Measurements from ENCODE around the gene LY86. TPM values are rescaled to one million over a fixed set of nuclear protein-coding genes. Genes with fewer than 3 reads are reported as not detected.
A peak's percentile ranks its signal among the peaks of the same experiment; 100 is the strongest.

LY86 gene
- total RNA-seq, 1 experiment from 2014 or later: not detected

GRCh38 chr6:6556738-6557503 lies 31.6 kb upstream of the LY86 start:
- POLR2A ChIA-PET: no interaction called here
- ATAC-seq (peak; percentile 95), DNase-seq (ENCODE audit: low spot score) (peak; percentile 71)
- H3K27ac Mint-ChIP-seq: no peak overlapping the region
- H3K4me1 Mint-ChIP-seq: peaks cover 8% of the 10 kb centered on the region
- CTCF ChIA-PET: interaction anchor here (0.6 to 1.9 kb wide), 8 partner anchors 10 to 610 kb away, joined by 3 to 28 read pairs (median 4); no protein-coding TSS in a partner anchor
- no peaks in the 10 kb centered on the region; the same call in 1 of the 2 replicates for H3K27me3 Mint-ChIP-seq (ENCODE audit: low read depth)
- H3K9me3 Mint-ChIP-seq: no peaks in the 10 kb centered on the region
- H3K36me3 Mint-ChIP-seq: no peaks in the 10 kb centered on the region
- no peak overlapping the region for H3K4me3 Mint-ChIP-seq
- TF ChIP-seq GABPB1 (CRISPR knock-in tag; IDR thresholded peaks at IDR 0.05) (0 out of 2 replicates have a peak, but pooled peaks have one; percentile 10), HMGA2 (CRISPR knock-in tag; IDR thresholded peaks at IDR 0.05) (no peak), ATF6 (CRISPR knock-in tag; IDR thresholded peaks at IDR 0.05) (no peak), CDX4 (CRISPR knock-in tag; IDR thresholded peaks at IDR 0.05; ENCODE audit: borderline replicate concordance) (no peak), CTCF (IDR thresholded peaks at IDR 0.05) (peak; percentile 66)

- Mint-ChIP-seq H3K27me3 (ENCODE audit: low read depth) (no peaks in the 10 kb centered on the region; the same call in 1 of the 2 replicates), H3K4me3 (no peak overlapping the region), H3K9me3 (peaks cover 5% of the 10 kb centered on the region), H3K4me1 (peaks cover 8% of the 10 kb centered on the region), H3K36me3 (0 out of 2 replicates have a peak, but pooled peaks cover 3% of the 10 kb centered on the region), H3K27ac (no peak overlapping the region)
- TF ChIP-seq CBFB (CRISPR knock-in tag; IDR thresholded peaks at IDR 0.05; ENCODE audit: low read depth) (no peak), ATF3 (CRISPR knock-in tag; conservative IDR thresholded peaks at IDR 0.05) (no peak), ZNF232 (CRISPR knock-in tag; IDR thresholded peaks at IDR 0.05) (no peak), ZNF512 (CRISPR knock-in tag; IDR thresholded peaks at IDR 0.05; ENCODE audit: borderline replicate concordance) (no peak), PREB (CRISPR knock-in tag; IDR thresholded peaks at IDR 0.05; ENCODE audit: borderline replicate concordance) (no peak), ETV6 (CRISPR knock-in tag; IDR thresholded peaks at IDR 0.05) (no peak)
- no peak for DNase-seq (ENCODE audit: low spot score)
- ATAC-seq: no peak
- POLR2A ChIA-PET: no interaction called here
- CTCF ChIA-PET: interaction anchor here (0.9 to 1.9 kb wide), 6 partner anchors 11 to 117 kb away, joined by 3 to 28 read pairs (median 4); no protein-coding TSS in a partner anchor
Observed at GRCh38 chr6:6557504-6557839, 31.0 kb upstream of the LY86 start.

- Mint-ChIP-seq H3K36me3 (0 out of 2 replicates have a peak, but pooled peaks cover 5% of the 10 kb centered on the region), H3K4me1 (peaks cover 8% of the 10 kb centered on the region), H3K27ac (no peak overlapping the region), H3K9me3 (peaks cover 9% of the 10 kb centered on the region), H3K4me3 (no peak overlapping the region), H3K27me3 (ENCODE audit: low read depth) (no peaks in the 10 kb centered on the region; the same call in 1 of the 2 replicates)
- DNase-seq (ENCODE audit: low spot score) (no peak), ATAC-seq (no peak)
- ChIA-PET CTCF (interaction anchor here (1.9 kb wide), 1 partner anchor 117 kb away, joined by 8 read pairs; no protein-coding TSS in a partner anchor), POLR2A (no interaction called here)
- TF ChIP-seq SMAD4 (CRISPR knock-in tag; IDR thresholded peaks at IDR 0.05) (no peak), GRHL2 (CRISPR knock-in tag; IDR thresholded peaks at IDR 0.05; ENCODE audit: insufficient replicate concordance, severe bottlenecking) (no peak), GABPB1 (CRISPR knock-in tag; IDR thresholded peaks at IDR 0.05) (no peak), MLX (CRISPR knock-in tag; IDR thresholded peaks at IDR 0.05) (no peak), ATF3 (CRISPR knock-in tag; conservative IDR thresholded peaks at IDR 0.05) (no peak), ATF1 (CRISPR knock-in tag; IDR thresholded peaks at IDR 0.05) (no peak), CTCF (IDR thresholded peaks at IDR 0.05) (no peak), FOXJ3 (CRISPR knock-in tag; IDR thresholded peaks at IDR 0.05; ENCODE audit: borderline replicate concordance) (no peak), MYBL2 (CRISPR knock-in tag; IDR thresholded peaks at IDR 0.05) (no peak)
Observed at GRCh38 chr6:6557886-6558285, 30.6 kb upstream of the LY86 start.

All from WTC11 (cell line).